HepG2 (cell line): ENCODE data around the gene CAMSAP1. TPM values are rescaled to one million over a fixed set of nuclear protein-coding genes. Genes with fewer than 3 reads are reported as not detected.

Experiments used
- FOXP1 ChIP-seq, 2 experiments: fragments of 450-650 bp in 1 of 2; IDR thresholded peaks; 2 replicates each; pipeline ENCODE4 v1.6.1; 2017 to 2018; ENCODE audit warnings: antibody characterized with exemption in 1 of 2
- GTF2F1 ChIP-seq: fragments of 150-350 bp; IDR thresholded peaks from 2 replicates; pipeline ENCODE4 v1.6.1; 2014; ENCODE audit warnings: low read length
- NCOA1 ChIP-seq: sonication (generic); formaldehyde crosslinking; IDR thresholded peaks from 2 replicates; pipeline ENCODE4 v1.9.0; 2021; ENCODE audit warnings: missing genetic modification reagents
- POLR2A ChIP-seq, 2 experiments: IDR thresholded peaks; 2 replicates each; pipeline ENCODE4 v1.6.1; 2011; ENCODE audit warnings: low read depth in 2 of 2, low read length in 2 of 2, mild to moderate bottlenecking in 1 of 2, moderate library complexity in 1 of 2; ENCODE audit not compliant: insufficient read depth in 1 of 2
- RORA ChIP-seq: sonication (generic); formaldehyde crosslinking; IDR thresholded peaks from 2 replicates; pipeline ENCODE4 v1.5.0; 2020; ENCODE audit warnings: mild to moderate bottlenecking, missing genetic modification reagents, moderate library complexity
- TBP ChIP-seq: sonication (generic); formaldehyde crosslinking; IDR thresholded peaks from 2 replicates; pipeline ENCODE4 v1.5.0; 2020; ENCODE audit warnings: missing genetic modification reagents
- ZNF615 ChIP-seq: sonication (generic); formaldehyde crosslinking; IDR thresholded peaks from 2 replicates; pipeline ENCODE4 v1.5.0; 2020; ENCODE audit warnings: mild to moderate bottlenecking, missing genetic modification reagents, borderline replicate concordance
- ZNF768 ChIP-seq: sonication (generic); formaldehyde crosslinking; IDR thresholded peaks from 2 replicates; pipeline ENCODE4 v1.4.0; 2020; ENCODE audit warnings: missing genetic modification reagents
- polyA plus RNA-seq, 8 experiments: library from polyadenylated mRNA; depleted of rRNA in 3 of 8; stranded (reverse) in 7 of 8; unstranded in 1 of 8; fragments of >200 nt; fragmentation: Illumina TruSeq in 4 of 8; extraction: Trizol in 4 of 8; gene quantifications; 2 replicates each; pipeline versions ENCODE4 v1.2.1 to v1.2.3, GENCODE V29; 2011 to 2016; ENCODE audit warnings: low read depth in 4 of 8, missing spikeins in 1 of 8, mixed read lengths in 1 of 8; ENCODE audit not compliant: insufficient read depth in 1 of 8
- total RNA-seq, 5 experiments: library from RNA; depleted of rRNA; stranded (reverse); fragments of >200 nt; fragmentation: Illumina TruSeq; extraction: Trizol; gene quantifications; 2 replicates each; pipeline ENCODE4 v1.2.3, GENCODE V29; 2016; ENCODE audit warnings: low read depth in 1 of 5
- TF ChIP-seq, protein P1 (sequence below): sonication (generic); formaldehyde crosslinking; IDR thresholded peaks from 2 replicates; pipeline ENCODE4 v1.4.0; 2020; ENCODE audit warnings: missing genetic modification reagents, borderline replicate concordance
- TF ChIP-seq, protein P2 (sequence below): sonication (generic); formaldehyde crosslinking; IDR thresholded peaks from 2 replicates; pipeline ENCODE4 v1.5.1; 2020; ENCODE audit warnings: missing genetic modification reagents, mild to moderate bottlenecking, borderline replicate concordance

The CAMSAP1 gene
- total and polyA plus RNA-seq, 2 of the 13 experiments (the other 11 are each of a cell fraction or from before 2014, with no cell fraction given), result 3.8 to 12.4 TPM

DNA sequence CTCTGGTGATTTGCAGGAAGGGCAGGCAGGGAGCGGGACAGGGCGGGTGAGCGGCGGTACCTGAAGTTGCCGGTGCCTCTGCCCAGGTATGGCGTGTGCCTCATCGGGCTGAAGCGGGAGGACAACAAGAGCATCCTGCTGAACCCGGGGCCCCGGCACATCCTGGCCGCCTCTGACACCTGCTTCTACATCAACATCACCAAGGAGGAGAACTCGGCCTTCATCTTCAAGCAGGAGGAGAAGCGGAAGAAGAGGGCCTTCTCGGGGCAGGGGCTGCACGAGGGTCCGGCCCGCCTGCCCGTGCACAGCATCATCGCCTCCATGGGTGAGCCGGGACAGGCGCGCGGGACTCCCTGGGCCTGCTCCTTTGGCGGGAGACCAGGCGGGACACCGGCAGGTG is 136.6 kb downstream of the CAMSAP1 start (continued):
- TF ChIP-seq TBP (CRISPR knock-in tag) (no peak), RORA (CRISPR knock-in tag) (no peak), ZNF768 (CRISPR knock-in tag) (no peak), POLR2A (IDR thresholded peaks at IDR 0.05; ENCODE audit: insufficient read depth in 1 of 2, low read depth in 2 of 2, low read length in 2 of 2) (no peak), NCOA1 (CRISPR knock-in tag) (no peak), FOXP1 (IDR thresholded peaks at IDR 0.05) (no peak), FOXP1 (CRISPR knock-in tag; IDR thresholded peaks at IDR 0.05) (no peak), ZNF615 (CRISPR knock-in tag) (no peak), GTF2F1 (no peak)
- TF ChIP-seq, protein P1, sequence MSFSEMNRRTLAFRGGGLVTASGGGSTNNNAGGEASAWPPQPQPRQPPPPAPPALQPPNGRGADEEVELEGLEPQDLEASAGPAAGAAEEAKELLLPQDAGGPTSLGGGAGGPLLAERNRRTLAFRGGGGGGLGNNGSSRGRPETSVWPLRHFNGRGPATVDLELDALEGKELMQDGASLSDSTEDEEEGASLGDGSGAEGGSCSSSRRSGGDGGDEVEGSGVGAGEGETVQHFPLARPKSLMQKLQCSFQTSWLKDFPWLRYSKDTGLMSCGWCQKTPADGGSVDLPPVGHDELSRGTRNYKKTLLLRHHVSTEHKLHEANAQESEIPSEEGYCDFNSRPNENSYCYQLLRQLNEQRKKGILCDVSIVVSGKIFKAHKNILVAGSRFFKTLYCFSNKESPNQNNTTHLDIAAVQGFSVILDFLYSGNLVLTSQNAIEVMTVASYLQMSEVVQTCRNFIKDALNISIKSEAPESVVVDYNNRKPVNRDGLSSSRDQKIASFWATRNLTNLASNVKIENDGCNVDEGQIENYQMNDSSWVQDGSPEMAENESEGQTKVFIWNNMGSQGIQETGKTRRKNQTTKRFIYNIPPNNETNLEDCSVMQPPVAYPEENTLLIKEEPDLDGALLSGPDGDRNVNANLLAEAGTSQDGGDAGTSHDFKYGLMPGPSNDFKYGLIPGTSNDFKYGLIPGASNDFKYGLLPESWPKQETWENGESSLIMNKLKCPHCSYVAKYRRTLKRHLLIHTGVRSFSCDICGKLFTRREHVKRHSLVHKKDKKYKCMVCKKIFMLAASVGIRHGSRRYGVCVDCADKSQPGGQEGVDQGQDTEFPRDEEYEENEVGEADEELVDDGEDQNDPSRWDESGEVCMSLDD (CRISPR knock-in tag), result no peak
- TF ChIP-seq, protein P2, sequence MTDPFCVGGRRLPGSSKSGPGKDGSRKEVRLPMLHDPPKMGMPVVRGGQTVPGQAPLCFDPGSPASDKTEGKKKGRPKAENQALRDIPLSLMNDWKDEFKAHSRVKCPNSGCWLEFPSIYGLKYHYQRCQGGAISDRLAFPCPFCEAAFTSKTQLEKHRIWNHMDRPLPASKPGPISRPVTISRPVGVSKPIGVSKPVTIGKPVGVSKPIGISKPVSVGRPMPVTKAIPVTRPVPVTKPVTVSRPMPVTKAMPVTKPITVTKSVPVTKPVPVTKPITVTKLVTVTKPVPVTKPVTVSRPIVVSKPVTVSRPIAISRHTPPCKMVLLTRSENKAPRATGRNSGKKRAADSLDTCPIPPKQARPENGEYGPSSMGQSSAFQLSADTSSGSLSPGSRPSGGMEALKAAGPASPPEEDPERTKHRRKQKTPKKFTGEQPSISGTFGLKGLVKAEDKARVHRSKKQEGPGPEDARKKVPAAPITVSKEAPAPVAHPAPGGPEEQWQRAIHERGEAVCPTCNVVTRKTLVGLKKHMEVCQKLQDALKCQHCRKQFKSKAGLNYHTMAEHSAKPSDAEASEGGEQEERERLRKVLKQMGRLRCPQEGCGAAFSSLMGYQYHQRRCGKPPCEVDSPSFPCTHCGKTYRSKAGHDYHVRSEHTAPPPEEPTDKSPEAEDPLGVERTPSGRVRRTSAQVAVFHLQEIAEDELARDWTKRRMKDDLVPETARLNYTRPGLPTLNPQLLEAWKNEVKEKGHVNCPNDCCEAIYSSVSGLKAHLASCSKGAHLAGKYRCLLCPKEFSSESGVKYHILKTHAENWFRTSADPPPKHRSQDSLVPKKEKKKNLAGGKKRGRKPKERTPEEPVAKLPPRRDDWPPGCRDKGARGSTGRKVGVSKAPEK, result no peak
